HG03342 (cell line): ENCODE data around the gene GLTP.
A peak's percentile ranks its signal among the peaks of the same experiment; 100 is the strongest.
"Not testable (repeated sequence)": the region's sequence is repeated elsewhere in the genome, so short reads cannot be mapped to it uniquely, and the experiment has no call there.

Source experiments
- ATAC-seq: cut with Tn5 transposase; IDR thresholded peaks from one replicate; pipeline ENCODE4 v1.9.1; 2021; ENCODE audit warnings: mild to moderate bottlenecking, moderate library complexity; ENCODE audit not compliant: unreplicated experiment

GLTP gene

GRCh38 chr12:109880043-109880931, at the start of gene GLTP:
Gene GLTP, minus strand, starts transcription at chr12:109880541. Its CDS starts 167 bp downstream, at chr12:109880374.
- ATAC-seq: peak; percentile 90

GRCh38 chr12:109929326-109929725, 49.0 kb upstream of the GLTP start:
- ATAC-seq: not testable (repeated sequence)

GRCh38 chr12:109928058-109928656, 47.8 kb upstream of the GLTP start:
- ATAC-seq: no peak

- no peak for ATAC-seq
Observed at GRCh38 chr12:109927622-109928021, 47.3 kb upstream of the GLTP start.

- no peak for ATAC-seq
Observed at GRCh38 chr12:109926488-109927210, 46.3 kb upstream of the GLTP start.

GRCh38 chr12:109926016-109926415, 45.7 kb upstream of the GLTP start:
- ATAC-seq: no peak

- no peak for ATAC-seq
Observed at GRCh38 chr12:109925185-109925840, 45.0 kb upstream of the GLTP start.

- no peak for ATAC-seq
Observed at GRCh38 chr12:109923481-109924245, 43.3 kb upstream of the GLTP start.

- no peak for ATAC-seq
Observed at GRCh38 chr12:109923038-109923437, 42.7 kb upstream of the GLTP start.

- no peak for ATAC-seq
Observed at GRCh38 chr12:109921982-109922381, 41.6 kb upstream of the GLTP start.

GRCh38 chr12:109920261-109920780, 40.0 kb upstream of the GLTP start:
- ATAC-seq: no peak

GRCh38 chr12:109919456-109919855, 39.1 kb upstream of the GLTP start:
- no peak for ATAC-seq

- no peak for ATAC-seq
Observed at GRCh38 chr12:109916045-109916444, 35.7 kb upstream of the GLTP start.

GRCh38 chr12:109915171-109916040, 35.1 kb upstream of the GLTP start:
- no peak for ATAC-seq

GRCh38 chr12:109914461-109914860, 34.1 kb upstream of the GLTP start:
- no peak for ATAC-seq

- no peak for ATAC-seq
Observed at GRCh38 chr12:109912855-109913321, 32.5 kb upstream of the GLTP start.

GRCh38 chr12:109910969-109911348, 30.6 kb upstream of the GLTP start:
- ATAC-seq: no peak

GRCh38 chr12:109910254-109910968, 30.1 kb upstream of the GLTP start:
- ATAC-seq: no peak
